Measurements from ENCODE around the gene AMH. TPM values are rescaled to one million over a fixed set of nuclear protein-coding genes. Genes with fewer than 3 reads are reported as not detected.
A peak's percentile ranks its signal among the peaks of the same experiment; 100 is the strongest.

The AMH gene
- total and polyA plus RNA-seq, 2 donors (not counting 1 experiment from before 2014, with no cell fraction given), result 0.03 to 0.33 TPM

DNA sequence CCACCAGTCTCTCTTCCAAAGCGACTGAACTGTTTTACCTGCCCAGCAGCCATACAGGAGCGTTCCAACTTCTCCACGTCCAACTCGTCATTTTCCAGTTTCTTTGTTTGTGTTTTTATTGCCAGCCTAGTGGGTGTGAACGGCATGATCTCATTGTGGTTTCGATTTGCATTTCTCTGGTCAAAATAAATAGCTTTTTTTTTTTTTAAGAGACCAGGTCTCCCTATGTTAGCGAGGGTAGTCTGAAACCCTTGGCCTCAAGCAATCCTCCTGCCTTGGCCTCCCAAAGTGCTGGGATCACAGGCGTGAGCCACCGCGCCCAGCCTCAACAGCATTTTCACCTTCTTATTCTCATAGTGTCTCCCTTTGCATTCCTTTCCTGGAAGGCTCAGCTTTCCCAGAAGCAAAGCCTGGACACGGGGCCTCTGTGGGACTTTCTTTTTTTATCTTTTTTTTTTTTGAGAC is 11.2 kb downstream of the AMH start:
- Histone ChIP-seq H3K4me1 (ENCODE audit: control insufficient read depth, extremely low read depth, insufficient read depth, low read length) (no peaks in the 10 kb centered on the region), H3K9me3 (ENCODE audit: control insufficient read depth, insufficient read depth, low read depth, low read length) (no peaks in the 10 kb centered on the region), H4K20me1 (ENCODE audit: control insufficient read depth, extremely low read depth, insufficient read depth, low read length) (no peaks in the 10 kb centered on the region), H3K4me3 (replicated peaks in 1 of 4; ENCODE audit: control extremely low read depth in 1 of 4, insufficient read depth in 1 of 4, low read depth in 3 of 4, low read length in 4 of 4) (no peak overlapping the region), H3K9ac (ENCODE audit: insufficient read depth, low read length) (no peak overlapping the region), H3K79me2 (ENCODE audit: control insufficient read depth, insufficient read depth, low read length) (no peaks in the 10 kb centered on the region), H2AFZ (ENCODE audit: low read length) (no peak overlapping the region), H3K4me2 (ENCODE audit: extremely low read depth, insufficient read depth, low read length) (no peak overlapping the region), H3K27ac (ENCODE audit: insufficient read depth, low read length) (no peak overlapping the region), H3K36me3 (ENCODE audit: control insufficient read depth, insufficient read depth, low read length) (no peaks in the 10 kb centered on the region), H3K27me3 (ENCODE audit: control insufficient read depth, insufficient read depth, low read length) (no peaks in the 10 kb centered on the region)
- peak in 1 of 2 donors; percentile 53 for DNase-seq (ENCODE audit: low read depth in 2 of 2)
- no peak for TF ChIP-seq EZH2 (IDR thresholded peaks at IDR 0.05; ENCODE audit: low read length, missing control alignments)
- no peak for TF ChIP-seq CTCF (conservative IDR thresholded peaks at IDR 0.05 in 1 of 2, IDR thresholded peaks at IDR 0.05 in 1 of 2; ENCODE audit: low read depth in 1 of 2, low read length in 2 of 2)

- peaks cover 4% of the 10 kb centered on the region for H3K4me1 ChIP-seq (ENCODE audit: control insufficient read depth, extremely low read depth, insufficient read depth, low read length)
- DNase-seq (ENCODE audit: low read depth in 2 of 2), result no peak
- H3K9ac ChIP-seq (ENCODE audit: insufficient read depth, low read length), result no peak overlapping the region
Measured at GRCh38 chr19:2261438-2262172, 12.5 kb downstream of the AMH start.

More at GRCh38 chr19:2261438-2262172, 12.5 kb downstream of the AMH start:
- no peaks in the 10 kb centered on the region for H3K79me2 ChIP-seq (ENCODE audit: control insufficient read depth, insufficient read depth, low read length)
- H3K27me3 ChIP-seq (ENCODE audit: control insufficient read depth, insufficient read depth, low read length), result no peaks in the 10 kb centered on the region
- H3K4me2 ChIP-seq (ENCODE audit: extremely low read depth, insufficient read depth, low read length), result no peak overlapping the region
- no peaks in the 10 kb centered on the region for H4K20me1 ChIP-seq (ENCODE audit: control insufficient read depth, extremely low read depth, insufficient read depth, low read length)
- no peak overlapping the region for H2AFZ ChIP-seq (ENCODE audit: low read length)
- H3K4me3 ChIP-seq (replicated peaks in 1 of 4; ENCODE audit: control extremely low read depth in 1 of 4, insufficient read depth in 1 of 4, low read depth in 3 of 4, low read length in 4 of 4), result no peak overlapping the region
- no peak overlapping the region for H3K27ac ChIP-seq (ENCODE audit: insufficient read depth, low read length)
- H3K9me3 ChIP-seq (ENCODE audit: control insufficient read depth, insufficient read depth, low read depth, low read length), result no peaks in the 10 kb centered on the region
- no peaks in the 10 kb centered on the region for H3K36me3 ChIP-seq (ENCODE audit: control insufficient read depth, insufficient read depth, low read length)
- TF ChIP-seq EZH2 (IDR thresholded peaks at IDR 0.05; ENCODE audit: low read length, missing control alignments), result no peak
- TF ChIP-seq CTCF (conservative IDR thresholded peaks at IDR 0.05 in 1 of 2, IDR thresholded peaks at IDR 0.05 in 1 of 2; ENCODE audit: low read depth in 1 of 2, low read length in 2 of 2), result peak; percentile 46 to 64

Data from fibroblast of lung (primary cell).